H9 (cell line): ENCODE results near the gene ANXA2. TPM values are rescaled to one million over a fixed set of nuclear protein-coding genes. Genes with fewer than 3 reads are reported as not detected.
"Not testable (repeated sequence)": the region's sequence is repeated elsewhere in the genome, so short reads cannot be mapped to it uniquely, and the experiment has no call there.

ENCODE experiments used
- DNase-seq: peaks from one replicate; pipeline ENCODE4 v3.0.0-alpha.2; 2017
- H2AFZ ChIP-seq: one replicate; pipeline ENCODE4 v1.6.1; 2013; ENCODE audit warnings: mild to moderate bottlenecking, low read length, control low read depth, moderate library complexity
- H2AK5ac ChIP-seq: 2 replicates; pipeline ENCODE4 v1.6.1; 2013; ENCODE audit warnings: low read length, control low read depth, mixed read lengths; ENCODE audit not compliant: insufficient read length
- H2BK120ac ChIP-seq: one replicate; pipeline ENCODE4 v1.6.1; 2013; ENCODE audit warnings: low read depth, mild to moderate bottlenecking, low read length, control low read depth, inconsistent platforms; ENCODE audit not compliant: poor library complexity, severe bottlenecking
- H2BK12ac ChIP-seq: 2 replicates; pipeline ENCODE4 v1.6.1; 2013; ENCODE audit warnings: low read length, control low read depth, mixed read lengths, low read depth; ENCODE audit not compliant: insufficient read length
- H2BK15ac ChIP-seq: 2 replicates; pipeline ENCODE4 v1.6.1; 2013; ENCODE audit warnings: low read depth, low read length, control low read depth
- H2BK20ac ChIP-seq: one replicate; pipeline ENCODE4 v1.6.1; 2013; ENCODE audit warnings: low read depth, mild to moderate bottlenecking, low read length, control low read depth, inconsistent platforms; ENCODE audit not compliant: poor library complexity, severe bottlenecking
- H2BK5ac ChIP-seq: 2 replicates; pipeline ENCODE4 v1.6.1; 2013; ENCODE audit warnings: low read length, control low read depth, mixed read lengths; ENCODE audit not compliant: insufficient read length
- H3K14ac ChIP-seq: 2 replicates; pipeline ENCODE4 v1.6.1; 2013; ENCODE audit warnings: low read length, control low read depth; ENCODE audit not compliant: insufficient read depth
- H3K18ac ChIP-seq: 2 replicates; pipeline ENCODE4 v1.6.1; 2013; ENCODE audit warnings: low read depth, mild to moderate bottlenecking, mixed read lengths, low read length, control low read depth; ENCODE audit not compliant: insufficient read length
- H3K23ac ChIP-seq: 2 replicates; pipeline ENCODE4 v1.6.1; 2013; ENCODE audit warnings: low read length, control low read depth, mixed read lengths, low read depth; ENCODE audit not compliant: insufficient read length
- H3K23me2 ChIP-seq: 2 replicates; pipeline ENCODE4 v1.6.1; 2013; ENCODE audit warnings: low read depth, mild to moderate bottlenecking, mixed read lengths, low read length, control low read depth; ENCODE audit not compliant: insufficient read length, poor library complexity, severe bottlenecking
- H3K27ac ChIP-seq: 2 replicates; pipeline ENCODE4 v1.5.1; 2013; ENCODE audit warnings: low read length, control low read depth, mixed read lengths, low read depth; ENCODE audit not compliant: insufficient read length
- H3K27me3 ChIP-seq: 2 replicates; pipeline ENCODE4 v1.6.1; 2013; ENCODE audit warnings: low read length, control low read depth, inconsistent platforms; ENCODE audit not compliant: insufficient read depth
- H3K4ac ChIP-seq: 2 replicates; pipeline ENCODE4 v1.6.1; 2013; ENCODE audit warnings: low read depth, mild to moderate bottlenecking, control low read depth, inconsistent platforms, low read length, moderate library complexity
- H3K4me1 ChIP-seq: 2 replicates; pipeline ENCODE4 v1.6.1; 2013; ENCODE audit warnings: low read length, control low read depth, inconsistent platforms; ENCODE audit not compliant: insufficient read depth
- H3K4me2 ChIP-seq: 2 replicates; pipeline ENCODE4 v1.6.1; 2013; ENCODE audit warnings: low read length, control low read depth, mixed read lengths; ENCODE audit not compliant: insufficient read length, insufficient read depth
- H3K56ac ChIP-seq: 2 replicates; pipeline ENCODE4 v1.6.1; 2013; ENCODE audit warnings: low read depth, mild to moderate bottlenecking, mixed read lengths, low read length, control low read depth; ENCODE audit not compliant: insufficient read length
- H3K79me1 ChIP-seq: 2 replicates; pipeline ENCODE4 v1.6.1; 2013; ENCODE audit warnings: low read depth, mild to moderate bottlenecking, moderate library complexity, low read length, control low read depth, inconsistent platforms; ENCODE audit not compliant: insufficient read depth, poor library complexity, severe bottlenecking
- H3K79me2 ChIP-seq: 2 replicates; pipeline ENCODE4 v1.6.1; 2013; ENCODE audit warnings: low read length, control low read depth, inconsistent platforms; ENCODE audit not compliant: insufficient read depth
- H3K9ac ChIP-seq: 2 replicates; pipeline ENCODE4 v1.6.1; 2013; ENCODE audit warnings: low read length, control low read depth, mixed read lengths; ENCODE audit not compliant: insufficient read length; ENCODE audit errors: extremely low read depth
- H3K9me3 ChIP-seq: one replicate; pipeline ENCODE4 v1.6.1; 2013; ENCODE audit warnings: low read depth, low read length, inconsistent platforms; ENCODE audit not compliant: control insufficient read depth
- H3T11ph ChIP-seq: one replicate; pipeline ENCODE4 v1.6.1; 2013; ENCODE audit warnings: mild to moderate bottlenecking, low read length, control low read depth, inconsistent platforms
- H4K20me1 ChIP-seq: one replicate; pipeline ENCODE4 v1.6.1; 2013; ENCODE audit not compliant: control insufficient read depth, insufficient read length, insufficient read depth
- H4K5ac ChIP-seq: 2 replicates; pipeline ENCODE4 v1.6.1; 2013; ENCODE audit warnings: low read depth, mild to moderate bottlenecking, mixed read lengths, low read length, control low read depth; ENCODE audit not compliant: insufficient read length
- H4K8ac ChIP-seq: replicated peaks from 2 replicates; pipeline ENCODE4 v1.6.1; 2013; ENCODE audit warnings: low read length, control low read depth, mixed read lengths, low read depth; ENCODE audit not compliant: insufficient read length
- H4K91ac ChIP-seq: 2 replicates; pipeline ENCODE4 v1.6.1; 2013; ENCODE audit warnings: low read depth, mild to moderate bottlenecking, moderate library complexity, mixed read lengths, low read length, control low read depth; ENCODE audit not compliant: insufficient read length
- H3K27ac Mint-ChIP-seq, 3 experiments: 2 replicates in 2 of 3; 3 replicates in 1 of 3; pipeline ENCODE4 v1.8.0; 2020 to 2021; ENCODE audit warnings: mixed read lengths in 3 of 3, mild to moderate bottlenecking in 1 of 3, moderate library complexity in 1 of 3
- H3K27me3 Mint-ChIP-seq: 2 replicates; pipeline ENCODE4 v1.8.0; 2021; ENCODE audit warnings: low read depth, mild to moderate bottlenecking, moderate library complexity, mixed read lengths
- H3K36me3 Mint-ChIP-seq, 3 experiments: 2 replicates in 2 of 3; 3 replicates in 1 of 3; pipeline ENCODE4 v1.8.0; 2020 to 2021; ENCODE audit warnings: low read depth in 3 of 3, mixed read lengths in 3 of 3; ENCODE audit not compliant: insufficient read depth in 1 of 3
- H3K4me1 Mint-ChIP-seq, 2 experiments: 2 replicates each; pipeline ENCODE4 v1.8.0; 2020; ENCODE audit warnings: mixed read lengths in 2 of 2
- H3K4me3 Mint-ChIP-seq, 2 experiments: 2 replicates in 1 of 2; 3 replicates in 1 of 2; pipeline ENCODE4 v1.8.0; 2020 to 2021; ENCODE audit warnings: mild to moderate bottlenecking in 2 of 2, mixed read lengths in 2 of 2, moderate library complexity in 1 of 2
- H3K9me3 Mint-ChIP-seq, 2 experiments: 2 replicates in 1 of 2; 3 replicates in 1 of 2; pipeline ENCODE4 v1.8.0; 2020; ENCODE audit warnings: mild to moderate bottlenecking in 2 of 2, mixed read lengths in 2 of 2, moderate library complexity in 1 of 2
- CTCF ChIP-seq: fragments of 200-600 bp; sonication (generic); conservative IDR thresholded peaks from 3 replicates; pipeline ENCODE4 v1.8.0; 2021; ENCODE audit warnings: antibody characterized with exemption, mild to moderate bottlenecking
- WGBS: extraction: QIAGEN DNeasy Blood & Tissue Kit; methylation state at CpG from one replicate; pipeline ENCODE4 v1.1.7; 2013; ENCODE audit warnings: missing lambda C conversion rate, low lambda C conversion rate, mixed read lengths; ENCODE audit not compliant: insufficient read length; ENCODE audit errors: extremely low coverage; 5-methylcytosine and 5-hydroxymethylcytosine counted together
- total RNA-seq: library from RNA; stranded (reverse); gene quantifications from 2 replicates; pipeline ENCODE4 v1.2.1, GENCODE V29; 2021

ANXA2 gene
- total RNA-seq, 1 experiment from 2014 or later, result 126 TPM

GRCh38 chr15:60337076-60337475 is 60.7 kb downstream of the ANXA2 start:
- H3K4ac ChIP-seq, result no peak overlapping the region
- WGBS, result no CpG with 5 or more reads among the region's 4 CpGs
- Mint-ChIP-seq H3K4me3 (no peak overlapping the region), H3K4me1 (peaks cover 0 to 15% of the 10 kb centered on the region in 2 experiments; a peak in 2 of 4 replicates), H3K36me3 (no peaks in the 10 kb centered on the region), H3K27me3 (peaks cover 16% of the 10 kb centered on the region), H3K27ac (no peak overlapping the region), H3K9me3 (no peaks in the 10 kb centered on the region)
- H3K27me3 ChIP-seq, result no peaks in the 10 kb centered on the region
- no peak overlapping the region for H2BK12ac ChIP-seq
- no peaks in the 10 kb centered on the region for H3K79me1 ChIP-seq
- TF ChIP-seq CTCF, result no peak
- no peak overlapping the region for H3K56ac ChIP-seq
- no peaks in the 10 kb centered on the region for H3K79me2 ChIP-seq
- no peak overlapping the region for H3K27ac ChIP-seq
- no peak for DNase-seq
- no peak overlapping the region for H3K4me2 ChIP-seq
- H3K4me1 ChIP-seq, result no peaks in the 10 kb centered on the region
- H2BK120ac ChIP-seq, result no peak overlapping the region
- no peaks in the 10 kb centered on the region for H4K20me1 ChIP-seq
- no peak overlapping the region for H2BK20ac ChIP-seq
- no peaks in the 10 kb centered on the region for H3K9me3 ChIP-seq
- no peak overlapping the region for H4K5ac ChIP-seq
- no peak overlapping the region for H2AK5ac ChIP-seq
- H2BK15ac ChIP-seq, result no peak overlapping the region
- H2AFZ ChIP-seq, result no peak overlapping the region
- H4K91ac ChIP-seq, result no peak overlapping the region
- H3K14ac ChIP-seq, result no peak overlapping the region
- H2BK5ac ChIP-seq, result no peak overlapping the region
- H4K8ac ChIP-seq, result no peak overlapping the region
- H3T11ph ChIP-seq, result no peak overlapping the region
- H3K23me2 ChIP-seq, result no peaks in the 10 kb centered on the region
- no peak overlapping the region for H3K9ac ChIP-seq
- no peak overlapping the region for H3K23ac ChIP-seq
- H3K18ac ChIP-seq, result no peak overlapping the region

- H4K20me1 ChIP-seq, H3T11ph ChIP-seq, H3K4me3 Mint-ChIP-seq, H3K23ac ChIP-seq, H2AK5ac ChIP-seq, H3K56ac ChIP-seq, H2AFZ ChIP-seq, H3K4me1 Mint-ChIP-seq, H3K4ac ChIP-seq, H2BK15ac ChIP-seq, H3K79me1 ChIP-seq, H3K27ac Mint-ChIP-seq, H3K27ac ChIP-seq, H4K8ac ChIP-seq, H3K9me3 ChIP-seq, H3K9ac ChIP-seq, H3K4me2 ChIP-seq, H2BK20ac ChIP-seq, H2BK120ac ChIP-seq, H3K36me3 Mint-ChIP-seq, H3K9me3 Mint-ChIP-seq, H3K4me1 ChIP-seq, H2BK12ac ChIP-seq, H3K23me2 ChIP-seq, H2BK5ac ChIP-seq, H3K18ac ChIP-seq, H3K14ac ChIP-seq, H3K27me3 ChIP-seq, H4K5ac ChIP-seq, H3K79me2 ChIP-seq, DNase-seq, H4K91ac ChIP-seq: not testable (repeated sequence)
- H3K27me3 Mint-ChIP-seq, result peaks cover 16% of the 10 kb centered on the region
- no CpG with 5 or more reads among the region's 4 CpGs for WGBS
Measured at GRCh38 chr15:60335296-60335695, 62.5 kb downstream of the ANXA2 start.
